ENCODE measurements around the gene DCTN2.

Gene DCTN2

DNA sequence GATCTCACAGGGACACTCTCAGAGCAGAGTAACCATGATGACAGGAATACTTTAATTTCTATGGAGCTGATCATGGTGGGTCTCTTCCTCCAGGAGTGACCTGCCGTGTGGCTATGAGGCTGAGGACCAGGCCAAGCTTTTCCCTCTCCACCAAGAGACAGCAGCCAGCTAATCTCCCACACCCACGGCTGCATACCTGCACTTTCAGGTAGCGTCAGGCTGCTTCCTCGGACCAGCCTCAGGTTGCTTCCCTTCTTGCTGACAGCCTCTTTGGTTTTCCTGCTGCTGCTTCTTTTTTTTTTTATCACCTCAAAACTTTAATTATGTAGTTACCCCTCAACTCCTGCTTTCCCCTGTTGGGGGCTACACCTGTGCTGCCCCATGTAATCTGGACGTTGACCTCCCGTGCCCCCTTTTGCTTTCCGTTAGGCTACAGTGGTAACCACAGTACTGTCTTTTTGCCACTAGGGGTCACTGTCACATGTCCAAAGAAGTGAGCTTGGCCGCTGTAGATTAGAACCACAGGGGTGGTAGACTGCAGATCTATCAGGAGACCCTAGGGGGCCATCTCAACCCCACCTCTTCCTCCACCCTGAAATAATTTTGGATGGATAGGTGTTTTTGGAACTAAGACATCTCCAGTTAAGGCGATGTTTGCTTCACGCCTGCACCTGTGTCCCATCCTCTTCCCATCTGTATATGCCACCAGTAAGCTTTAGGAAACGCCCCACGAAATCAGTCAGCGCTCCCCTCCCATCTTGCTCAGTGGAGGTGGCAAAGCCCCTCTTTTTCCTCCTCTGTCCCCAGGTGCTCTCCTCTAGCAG is 36.2 kb upstream of the DCTN2 start:
- no peak for TF ChIP-seq FOXM1 (IDR thresholded peaks at IDR 0.05; ENCODE audit: borderline replicate concordance)
- no peak for TF ChIP-seq LEF1 (IDR thresholded peaks at IDR 0.05; ENCODE audit: borderline replicate concordance)
- TF ChIP-seq ZNF384 (IDR thresholded peaks at IDR 0.05), result no peak
- TF ChIP-seq TARDBP (IDR thresholded peaks at IDR 0.05), result no peak
- no peak for TF ChIP-seq FOXK2 (IDR thresholded peaks at IDR 0.05)
- no peak for TF ChIP-seq ELF4 (IDR thresholded peaks at IDR 0.05)
- no peak for TF ChIP-seq HDGF (IDR thresholded peaks at IDR 0.05; ENCODE audit: borderline replicate concordance)
- TF ChIP-seq, protein P1, sequence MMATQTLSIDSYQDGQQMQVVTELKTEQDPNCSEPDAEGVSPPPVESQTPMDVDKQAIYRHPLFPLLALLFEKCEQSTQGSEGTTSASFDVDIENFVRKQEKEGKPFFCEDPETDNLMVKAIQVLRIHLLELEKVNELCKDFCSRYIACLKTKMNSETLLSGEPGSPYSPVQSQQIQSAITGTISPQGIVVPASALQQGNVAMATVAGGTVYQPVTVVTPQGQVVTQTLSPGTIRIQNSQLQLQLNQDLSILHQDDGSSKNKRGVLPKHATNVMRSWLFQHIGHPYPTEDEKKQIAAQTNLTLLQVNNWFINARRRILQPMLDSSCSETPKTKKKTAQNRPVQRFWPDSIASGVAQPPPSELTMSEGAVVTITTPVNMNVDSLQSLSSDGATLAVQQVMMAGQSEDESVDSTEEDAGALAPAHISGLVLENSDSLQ (IDR thresholded peaks at IDR 0.05), result no peak
- TF ChIP-seq SP1 (IDR thresholded peaks at IDR 0.05), result no peak
- no peak for TF ChIP-seq L3MBTL2 (conservative IDR thresholded peaks at IDR 0.05)
- TF ChIP-seq FOXA1 (IDR thresholded peaks at IDR 0.05), result no peak
- TF ChIP-seq CTBP1 (IDR thresholded peaks at IDR 0.05; ENCODE audit: borderline replicate concordance), result no peak
- no peak for TF ChIP-seq SUZ12 (IDR thresholded peaks at IDR 0.05)
- no peak for TF ChIP-seq ARNT (IDR thresholded peaks at IDR 0.05)
- peak; percentile 88 for DNase-seq (ENCODE audit: extremely low spot score)
- CTCF ChIA-PET, result interaction anchor here (0.6 to 3.9 kb wide), 24 partner anchors 9 to 342 kb away, joined by 3 to 22 read pairs (median 5); partner anchors contain the start of genes ARHGEF25, B4GALNT1, DCTN2 and TSPAN31
- POLR2A ChIA-PET, result interaction anchor here (0.6 to 1.0 kb wide), 3 partner anchors 47 to 111 kb away, joined by 3 to 4 read pairs (median 3); partner anchors contain the start of genes DDIT3 and OS9

- ChIA-PET POLR2A (no interaction called here), CTCF (interaction anchor here (0.5 to 3.9 kb wide), 7 partner anchors 10 to 141 kb away, joined by 3 to 22 read pairs (median 9); no protein-coding TSS in a partner anchor)
- TF ChIP-seq ELF4 (IDR thresholded peaks at IDR 0.05) (no peak), FOXK2 (IDR thresholded peaks at IDR 0.05) (no peak), HDGF (IDR thresholded peaks at IDR 0.05; ENCODE audit: borderline replicate concordance) (no peak), TARDBP (IDR thresholded peaks at IDR 0.05) (no peak), FOXM1 (IDR thresholded peaks at IDR 0.05; ENCODE audit: borderline replicate concordance) (no peak), NFRKB (IDR thresholded peaks at IDR 0.05) (no peak)
- TF ChIP-seq, protein P1 (IDR thresholded peaks at IDR 0.05), result no peak
- no peak for DNase-seq (ENCODE audit: extremely low spot score)
Measured at GRCh38 chr12:57582440-57582839, 35.4 kb upstream of the DCTN2 start.

DNA sequence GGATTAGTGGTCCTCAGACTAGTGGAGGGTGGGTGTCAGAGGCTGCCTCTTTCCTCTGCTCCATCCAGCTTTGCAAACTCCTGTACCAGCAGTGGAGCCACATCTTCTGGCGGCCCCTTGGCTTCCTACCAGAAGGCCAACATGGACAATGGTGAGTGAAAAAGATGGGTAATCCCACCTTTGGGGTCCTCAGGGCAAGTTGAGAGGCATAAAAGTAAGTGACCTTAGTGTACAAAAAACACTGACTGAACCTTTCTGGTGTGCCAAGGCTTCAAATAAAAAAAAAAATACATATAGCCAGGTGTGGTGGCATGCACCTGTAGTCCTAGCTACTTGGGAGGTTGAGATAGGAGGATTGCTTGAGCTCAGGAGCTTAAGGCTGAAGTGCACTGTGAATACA is 34.8 kb upstream of the DCTN2 start:
- POLR2A ChIA-PET, result interaction anchor here (1.1 kb wide), 1 partner anchor 29 kb away, joined by 3 read pairs; the partner anchor contains the start of gene ARHGEF25
- no peak for TF ChIP-seq SP1 (IDR thresholded peaks at IDR 0.05)
- TF ChIP-seq SUZ12 (IDR thresholded peaks at IDR 0.05), result no peak
- TF ChIP-seq L3MBTL2 (conservative IDR thresholded peaks at IDR 0.05), result no peak
- no peak for TF ChIP-seq ZNF384 (IDR thresholded peaks at IDR 0.05)
- TF ChIP-seq ELF4 (IDR thresholded peaks at IDR 0.05), result no peak
- no peak for TF ChIP-seq LEF1 (IDR thresholded peaks at IDR 0.05; ENCODE audit: borderline replicate concordance)
- no peak for TF ChIP-seq FOXM1 (IDR thresholded peaks at IDR 0.05; ENCODE audit: borderline replicate concordance)
- no peak for TF ChIP-seq TARDBP (IDR thresholded peaks at IDR 0.05)
- TF ChIP-seq, protein P1 (IDR thresholded peaks at IDR 0.05), result no peak
- TF ChIP-seq BHLHE40 (IDR thresholded peaks at IDR 0.05; ENCODE audit: borderline replicate concordance), result no peak
- DNase-seq (ENCODE audit: extremely low spot score), result no peak
- CTCF ChIA-PET, result interaction anchor here (0.5 to 3.9 kb wide), 3 partner anchors 10 to 38 kb away, joined by 3 to 22 read pairs (median 16); no protein-coding TSS in a partner anchor

GRCh38 chr12:57580466-57580795 is 33.4 kb upstream of the DCTN2 start:
- CTCF ChIA-PET, result interaction anchor here (0.7 to 1.6 kb wide), 2 partner anchors 10 to 13 kb away, joined by 3 read pairs; no protein-coding TSS in a partner anchor
- TF ChIP-seq FOXK2 (IDR thresholded peaks at IDR 0.05) (no peak), LEF1 (IDR thresholded peaks at IDR 0.05; ENCODE audit: borderline replicate concordance) (no peak), HDGF (IDR thresholded peaks at IDR 0.05; ENCODE audit: borderline replicate concordance) (no peak), SP1 (IDR thresholded peaks at IDR 0.05) (no peak), ZNF384 (IDR thresholded peaks at IDR 0.05) (no peak), BHLHE40 (IDR thresholded peaks at IDR 0.05; ENCODE audit: borderline replicate concordance) (no peak), L3MBTL2 (conservative IDR thresholded peaks at IDR 0.05) (no peak), ARNT (IDR thresholded peaks at IDR 0.05) (no peak), CTBP1 (IDR thresholded peaks at IDR 0.05; ENCODE audit: borderline replicate concordance) (no peak), FOXA1 (IDR thresholded peaks at IDR 0.05) (no peak), ELF4 (IDR thresholded peaks at IDR 0.05) (no peak), NFRKB (IDR thresholded peaks at IDR 0.05) (no peak), FOXM1 (IDR thresholded peaks at IDR 0.05; ENCODE audit: borderline replicate concordance) (no peak), SUZ12 (IDR thresholded peaks at IDR 0.05) (no peak)
- TF ChIP-seq, protein P1 (IDR thresholded peaks at IDR 0.05), result no peak
- POLR2A ChIA-PET, result interaction anchor here (1.1 kb wide), 1 partner anchor 30 kb away, joined by 3 read pairs; the partner anchor contains the start of gene ARHGEF25
- no peak for DNase-seq (ENCODE audit: extremely low spot score)
